NCI-H146 treated with DMSO at 0.1 percent for 48 hours (cell line): ENCODE results near the gene BCL2L1.

Experiments used
- DNase-seq: peaks from one replicate; lab custom pipeline; 2025; ENCODE audit not compliant: unreplicated experiment; lab: John Stamatoyannopoulos, UW

BCL2L1 gene

GRCh38 chr20:31710423-31711108 lies 12.1 kb downstream of the BCL2L1 start:
- no peak for DNase-seq

GRCh38 chr20:31709939-31710338 lies 12.7 kb downstream of the BCL2L1 start:
- DNase-seq, result no peak

GRCh38 chr20:31708736-31709534 lies 13.7 kb downstream of the BCL2L1 start:
- peak; percentile 99 for DNase-seq

GRCh38 chr20:31707994-31708735 lies 14.5 kb downstream of the BCL2L1 start:
- DNase-seq, result peak; percentile 99

GRCh38 chr20:31707258-31707615 lies 15.4 kb downstream of the BCL2L1 start:
- DNase-seq, result no peak

GRCh38 chr20:31706607-31707257 lies 15.9 kb downstream of the BCL2L1 start:
- no peak for DNase-seq

- DNase-seq, result no peak
Measured at GRCh38 chr20:31705598-31706597, 16.8 kb downstream of the BCL2L1 start.

- no peak for DNase-seq
Measured at GRCh38 chr20:31705191-31705590, 17.5 kb downstream of the BCL2L1 start.

- no peak for DNase-seq
Measured at GRCh38 chr20:31704225-31705119, 18.2 kb downstream of the BCL2L1 start.

GRCh38 chr20:31701591-31701990 lies 21.1 kb downstream of the BCL2L1 start:
- DNase-seq, result no peak

- DNase-seq, result no peak
Measured at GRCh38 chr20:31700747-31701146, 21.9 kb downstream of the BCL2L1 start.

GRCh38 chr20:31699801-31700728 lies 22.6 kb downstream of the BCL2L1 start:
- DNase-seq, result no peak

GRCh38 chr20:31698803-31699718 lies 23.6 kb downstream of the BCL2L1 start:
- DNase-seq, result peak; percentile 43

- DNase-seq, result no peak
Measured at GRCh38 chr20:31698243-31698802, 24.3 kb downstream of the BCL2L1 start.

- DNase-seq, result no peak
Measured at GRCh38 chr20:31695849-31696804, 26.5 kb downstream of the BCL2L1 start.
